T-helper 9 cell (primary cell): Measurements from ENCODE around the gene TIE1.
A peak's percentile ranks its signal among the peaks of the same experiment; 100 is the strongest.
"Not testable (repeated sequence)": the region's sequence is repeated elsewhere in the genome, so short reads cannot be mapped to it uniquely, and the experiment has no call there.

Experiments used
- DNase-seq: peaks from one replicate; pipeline ENCODE4 v3.0.0-alpha.2; 2020

TIE1 gene

DNA sequence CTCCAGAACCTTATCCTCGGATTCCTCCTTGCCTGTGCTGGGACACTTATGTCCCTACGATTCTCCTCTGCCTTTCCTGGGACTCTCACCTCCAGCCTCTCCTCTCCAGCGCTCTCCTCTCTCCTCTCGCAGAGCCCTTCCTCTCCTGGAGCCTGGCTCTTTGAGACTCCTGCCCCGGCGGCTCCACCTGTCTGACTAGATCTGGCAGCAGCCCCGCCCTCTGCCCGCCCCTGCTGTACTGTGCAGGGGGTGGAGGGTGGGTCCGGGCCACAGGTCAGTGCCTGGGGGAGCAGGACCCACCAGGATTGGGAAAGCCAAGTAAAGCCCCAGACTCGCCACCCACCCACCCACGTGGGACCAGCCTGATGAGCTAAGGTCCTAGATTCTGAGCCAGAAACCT lies 65.4 kb downstream of the TIE1 start:
- no peak for DNase-seq

DNA sequence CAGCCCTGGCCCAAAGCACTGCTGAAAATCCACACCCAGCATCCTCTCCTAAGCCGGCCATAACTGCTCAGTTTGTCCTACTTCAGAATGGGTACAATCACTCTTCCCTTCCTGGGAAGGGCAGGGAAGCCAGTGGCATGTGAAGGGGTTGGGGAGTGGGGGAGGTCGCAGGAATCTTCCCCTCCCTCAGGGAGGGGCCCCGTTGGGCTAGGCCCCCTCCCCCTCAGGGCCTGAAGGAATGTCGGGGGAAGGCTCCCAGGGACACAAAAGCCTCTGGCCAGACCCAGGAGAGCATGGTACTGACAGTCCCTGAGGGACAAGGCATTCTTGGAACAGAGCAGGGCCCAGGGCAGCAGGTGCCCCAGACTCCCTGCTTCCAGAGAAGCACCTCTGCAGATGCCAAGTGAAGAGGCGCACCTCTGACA lies 65.8 kb downstream of the TIE1 start:
- DNase-seq, result no peak

DNA sequence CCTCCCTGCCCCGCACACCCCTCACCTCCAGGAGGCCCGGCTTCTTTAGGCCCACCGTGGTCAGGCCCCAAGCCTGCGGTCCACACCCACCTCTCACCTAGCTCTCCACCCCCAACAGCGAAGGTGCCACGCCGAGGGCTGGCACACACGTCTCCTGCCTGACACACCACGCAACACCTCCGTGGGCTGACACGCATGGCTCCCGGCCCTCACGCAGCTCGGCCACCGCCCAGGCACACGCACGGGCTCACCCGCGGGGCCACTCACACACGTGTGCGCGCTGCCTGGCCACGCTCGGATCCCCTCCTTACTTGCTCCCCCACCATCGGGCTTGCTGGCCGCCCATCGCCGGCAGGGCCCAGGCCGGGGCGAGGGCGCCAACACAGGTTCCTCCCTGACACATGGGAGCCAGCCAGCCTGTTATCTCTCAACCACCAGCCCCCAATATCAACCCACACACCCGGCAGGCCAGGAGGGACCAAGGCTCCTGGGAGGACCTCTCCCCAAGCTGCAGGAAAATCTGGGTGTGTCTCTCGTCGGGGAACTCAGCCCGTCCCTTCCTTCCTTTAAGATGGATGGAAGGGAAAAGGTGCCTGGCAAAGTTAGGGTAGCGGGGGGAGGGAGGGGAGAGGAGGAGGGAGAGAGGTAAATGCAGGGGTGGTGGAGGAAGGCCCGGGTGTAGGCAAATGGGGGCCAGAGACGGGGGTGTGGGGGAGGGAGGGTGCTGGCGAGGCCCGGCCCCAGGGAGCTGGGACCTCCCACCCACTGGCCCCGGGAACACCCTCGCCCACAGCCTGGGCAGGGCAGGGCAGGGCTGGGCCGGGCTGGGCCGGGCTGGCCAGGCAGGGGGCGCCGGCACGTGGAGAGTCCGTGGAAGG lies 66.5 kb downstream of the TIE1 start:
- DNase-seq, result no peak

DNA sequence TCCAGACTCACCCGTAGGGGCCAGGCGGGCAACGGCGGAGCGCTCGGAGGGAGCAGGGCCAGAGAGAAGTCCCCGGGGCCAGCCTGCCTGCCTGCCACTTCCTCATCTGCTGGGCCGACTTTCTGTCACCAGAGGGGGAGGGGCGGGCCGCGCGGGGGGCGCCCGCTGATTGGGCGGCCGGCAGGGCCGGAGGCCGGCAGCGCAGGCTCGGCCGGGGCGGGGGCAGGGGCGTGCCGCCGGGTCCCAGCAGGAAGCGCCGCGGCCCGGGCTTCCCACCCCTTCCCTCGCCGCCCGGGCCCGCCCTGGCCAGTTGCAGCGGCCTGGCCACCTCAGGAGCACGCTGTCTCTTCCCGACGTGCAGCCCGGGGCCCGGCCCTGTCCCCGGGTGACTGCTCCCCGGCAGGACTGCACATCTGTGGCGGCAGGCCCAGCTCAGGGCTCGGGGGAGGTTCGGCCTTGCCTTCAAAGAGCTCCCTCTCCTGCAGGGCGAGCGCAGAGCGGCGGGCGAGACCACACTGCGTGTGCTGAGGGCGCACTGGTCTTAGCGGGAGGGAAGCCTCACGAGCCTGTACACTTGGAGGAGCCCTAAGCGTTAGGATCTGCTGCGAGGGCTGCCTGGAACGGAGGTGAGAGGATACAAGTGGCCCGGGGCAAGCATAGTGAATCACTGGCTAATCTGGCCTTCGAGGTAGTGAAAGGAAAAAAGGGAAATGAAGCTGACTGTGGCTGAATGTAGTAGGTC lies 67.3 kb downstream of the TIE1 start, which contains the start of gene ELOVL1:
Gene ELOVL1 (minus strand): TSS at position 108 of the 742 bp plus-strand sequence. CDS start 2,402 bp downstream, outside the sequence.
- peak; percentile 75 for DNase-seq

DNA sequence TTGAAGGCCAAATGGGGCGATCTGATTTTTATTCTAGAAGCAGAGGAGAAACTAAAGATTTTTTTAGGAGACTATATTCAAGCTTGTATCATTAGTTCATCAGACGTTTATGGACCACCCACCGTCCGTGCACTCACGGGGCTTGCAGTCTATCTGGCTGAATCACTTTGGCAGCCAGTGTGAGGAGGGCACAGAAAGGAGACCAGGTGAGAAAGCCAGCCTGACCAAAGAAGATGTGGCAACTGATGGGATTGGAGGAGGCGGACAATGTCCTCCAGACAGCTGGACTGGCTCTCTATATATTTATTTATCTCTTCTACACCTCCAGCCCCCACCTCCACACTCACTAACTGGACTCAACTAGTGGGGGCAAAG lies 67.9 kb downstream of the TIE1 start:
- DNase-seq, result no peak

DNA sequence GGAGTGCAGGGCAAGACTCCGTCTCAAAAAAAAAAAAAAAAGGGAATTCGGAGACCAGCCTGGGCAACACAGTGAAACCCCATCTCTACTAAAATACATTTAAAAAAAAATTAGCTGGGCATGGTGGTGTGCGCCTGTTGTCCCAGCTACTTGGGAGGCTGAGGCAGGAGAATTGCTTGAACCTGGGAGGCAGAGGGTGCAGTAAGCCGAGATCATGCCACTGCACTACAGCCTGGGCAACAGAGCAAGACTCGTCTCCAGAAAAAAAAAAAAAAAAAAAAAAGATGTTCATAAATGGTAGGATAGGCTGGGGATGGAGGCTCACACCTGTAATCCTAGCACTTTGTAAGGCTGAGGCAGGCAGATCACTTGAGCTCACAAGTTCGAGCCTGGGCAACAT lies 69.0 kb downstream of the TIE1 start:
- DNase-seq, result not testable (repeated sequence)

DNA sequence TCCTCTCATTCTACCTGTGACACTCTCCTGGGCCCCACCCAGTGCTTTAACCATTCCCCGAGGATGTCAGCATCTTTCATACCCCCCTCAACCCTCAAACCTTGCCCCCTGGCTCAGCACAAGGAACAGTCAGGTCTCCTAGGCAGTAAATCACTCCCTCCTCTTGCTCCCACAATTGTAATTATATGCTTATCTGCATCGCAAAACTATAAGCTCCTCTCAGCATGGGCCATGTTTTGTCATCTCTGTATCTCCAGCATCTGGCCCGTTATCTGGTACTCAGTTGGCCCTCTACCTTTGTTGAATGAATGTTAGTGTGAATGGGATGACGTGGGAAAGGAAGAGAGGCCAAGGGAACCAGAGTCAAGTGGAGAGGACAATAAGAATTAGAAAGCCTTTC lies 69.8 kb downstream of the TIE1 start:
- DNase-seq, result no peak

DNA sequence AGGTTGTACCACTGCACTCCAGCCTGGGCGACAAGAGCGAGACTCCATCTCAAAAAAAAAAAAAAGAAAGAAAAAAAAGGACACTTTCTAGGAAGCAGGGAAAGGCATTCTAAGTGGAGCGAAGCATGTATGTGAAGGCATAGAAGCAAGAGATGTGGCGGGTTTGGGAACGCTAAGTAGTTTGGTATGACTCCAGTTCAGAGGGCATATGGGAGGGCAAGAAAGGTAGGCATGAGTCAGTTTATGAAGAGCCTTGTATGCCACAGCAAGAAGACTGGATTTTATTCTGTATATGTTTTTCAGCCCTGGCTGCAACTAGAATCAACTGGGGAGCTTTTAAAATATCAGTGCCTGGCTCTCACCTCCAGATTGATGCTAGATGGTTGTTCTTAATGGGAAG lies 71.4 kb downstream of the TIE1 start:
- DNase-seq, result no peak
